Small intestine (tissue), 7 donors: ENCODE results near the gene STAG1. TPM values are rescaled to one million over a fixed set of nuclear protein-coding genes. Genes with fewer than 3 reads are reported as not detected.
A peak's percentile ranks its signal among the peaks of the same experiment; 100 is the strongest.
"Not testable (repeated sequence)": the region's sequence is repeated elsewhere in the genome, so short reads cannot be mapped to it uniquely, and the experiment has no call there.

ENCODE experiments used
- DNase-seq, 2 donors: peaks; one replicate each; pipeline versions ENCODE4 v3.0.0 to v3.0.0-alpha.2; 2013
- FAIRE-seq: peaks from 2 replicates; lab custom pipeline; 2012; peaks lifted over from hg19 to GRCh38; lab: Jason Lieb, UNC
- H3K27ac ChIP-seq, 3 donors: one replicate each; pipeline ENCODE4 v1.5.1; 2013; ENCODE audit warnings: low read length in 2 of 3, mild to moderate bottlenecking in 2 of 3, control low read depth in 1 of 3, inconsistent platforms in 1 of 3, low read depth in 1 of 3, moderate library complexity in 1 of 3
- H3K27me3 ChIP-seq, 3 donors: one replicate each; pipeline ENCODE4 v1.6.1; 2013; ENCODE audit warnings: low read length in 3 of 3, inconsistent platforms in 1 of 3; ENCODE audit not compliant: control insufficient read depth in 3 of 3, insufficient read depth in 3 of 3
- H3K36me3 ChIP-seq, 3 donors: one replicate each; pipeline ENCODE4 v1.6.1; 2013; ENCODE audit warnings: low read length in 3 of 3, inconsistent platforms in 1 of 3, low read depth in 1 of 3, mild to moderate bottlenecking in 1 of 3, moderate library complexity in 1 of 3; ENCODE audit not compliant: control insufficient read depth in 3 of 3, insufficient read depth in 2 of 3
- H3K4me1 ChIP-seq, 3 donors: one replicate each; pipeline ENCODE4 v1.6.1; 2013; ENCODE audit warnings: low read length in 2 of 3, inconsistent platforms in 1 of 3, low read depth in 1 of 3, mild to moderate bottlenecking in 1 of 3, moderate library complexity in 1 of 3; ENCODE audit not compliant: control insufficient read depth in 3 of 3, insufficient read depth in 2 of 3
- H3K4me3 ChIP-seq, 3 donors: one replicate each; pipeline ENCODE4 v1.5.1; 2013; ENCODE audit warnings: low read length in 3 of 3, control low read depth in 1 of 3, inconsistent platforms in 1 of 3, low read depth in 1 of 3, mild to moderate bottlenecking in 1 of 3, moderate library complexity in 1 of 3
- H3K9me3 ChIP-seq, 2 donors: one replicate each; pipeline ENCODE4 v1.6.1; 2013; ENCODE audit warnings: low read depth in 1 of 2, low read length in 1 of 2; ENCODE audit not compliant: control insufficient read depth in 2 of 2, insufficient read depth in 1 of 2
- WGBS, 3 donors: extraction: QIAGEN DNeasy Blood & Tissue Kit; methylation state at CpG; one replicate each; pipeline ENCODE4 v1.1.7; 2013; 5-methylcytosine and 5-hydroxymethylcytosine counted together
- polyA plus RNA-seq, 4 donors: library from polyadenylated mRNA; stranded (reverse) in 3 of 4; unstranded in 1 of 4; fragments of 200-250 nt in 3 of 4; fragments of 120-200 nt in 1 of 4; gene quantifications; one replicate each; pipeline versions ENCODE4 v1.2.1 to v1.2.3, GENCODE V29; 2013
- donor health status: healthy with polysubstance abuse.
- donor health status: control.
- donor health status: control.
- donor health status: Bipolar disorder and iron deficiency.
- donor health status: healthy.

STAG1 gene
- polyA plus RNA-seq, 4 donors, result 10.0 to 29.9 (median 11.4) TPM

- Histone ChIP-seq H3K36me3 (peaks cover 3 to 26% (median 5%) of the 10 kb centered on the region in 3 donors), H3K27ac (no peak overlapping the region), H3K4me1 (no peaks in the 10 kb centered on the region), H3K4me3 (no peak overlapping the region), H3K27me3 (no peaks in the 10 kb centered on the region), H3K9me3 (peaks cover 0 to 15% of the 10 kb centered on the region in 2 donors)
- DNase-seq (no peak), FAIRE-seq (peak; percentile 81)
- 96 to 97% (median 97%) methylated on average over 4 of the region's 4 CpGs for WGBS, 3 donors
Measured at GRCh38 chr3:136490646-136491405, 261.4 kb downstream of the STAG1 start.

- H3K27me3 ChIP-seq, result no peaks in the 10 kb centered on the region
- H3K27ac ChIP-seq, result no peak overlapping the region
- no peak overlapping the region for H3K4me3 ChIP-seq
- H3K9me3 ChIP-seq, result peaks cover 0 to 6% of the 10 kb centered on the region in 2 donors
- DNase-seq (no peak), FAIRE-seq (no peak)
- H3K36me3 ChIP-seq, result peaks cover 0 to 7% (median 5%) of the 10 kb centered on the region in 3 donors
- WGBS, 3 donors, result 96 to 100% (median 100%) methylated on average over 1 of the region's 1 CpG
- H3K4me1 ChIP-seq, result no peaks in the 10 kb centered on the region
Measured at GRCh38 chr3:136485777-136486176, 266.4 kb downstream of the STAG1 start.

GRCh38 chr3:136476280-136476679 is 275.9 kb downstream of the STAG1 start:
- Histone ChIP-seq H3K27me3 (no peaks in the 10 kb centered on the region), H3K27ac (no peak overlapping the region), H3K4me3 (no peak overlapping the region), H3K36me3 (peaks cover 2 to 11% (median 6%) of the 10 kb centered on the region in 3 donors), H3K4me1 (no peaks in the 10 kb centered on the region), H3K9me3 (no peaks in the 10 kb centered on the region)
- no peak for DNase-seq
- no peak for FAIRE-seq
- 88 to 100% (median 95%) methylated on average over 1 of the region's 1 CpG for WGBS, 3 donors

- not testable (repeated sequence) for FAIRE-seq, H3K27me3 ChIP-seq, DNase-seq, H3K9me3 ChIP-seq, H3K4me1 ChIP-seq, H3K4me3 ChIP-seq, H3K27ac ChIP-seq
- peaks cover 2 to 11% (median 6%) of the 10 kb centered on the region in 3 donors for H3K36me3 ChIP-seq
- 96 to 98% (median 98%) methylated on average over 3 of the region's 3 CpGs for WGBS, 3 donors
Measured at GRCh38 chr3:136474876-136475275, 277.3 kb downstream of the STAG1 start.

- Histone ChIP-seq H3K36me3 (peaks cover 2 to 11% (median 6%) of the 10 kb centered on the region in 3 donors), H3K4me1 (no peaks in the 10 kb centered on the region), H3K9me3 (no peaks in the 10 kb centered on the region), H3K27me3 (no peaks in the 10 kb centered on the region), H3K4me3 (no peak overlapping the region), H3K27ac (no peak overlapping the region)
- WGBS, 3 donors, result 84 to 92% (median 92%) methylated on average over 3 of the region's 3 CpGs
- DNase-seq, result no peak
- FAIRE-seq, result no peak
Measured at GRCh38 chr3:136473716-136474326, 278.4 kb downstream of the STAG1 start.

- Histone ChIP-seq H3K4me3 (no peak overlapping the region), H3K27me3 (no peaks in the 10 kb centered on the region), H3K4me1 (no peaks in the 10 kb centered on the region), H3K9me3 (peaks cover 0 to 4% of the 10 kb centered on the region in 2 donors), H3K27ac (no peak overlapping the region), H3K36me3 (peaks cover 0 to 6% (median 0%) of the 10 kb centered on the region in 3 donors)
- DNase-seq, result no peak
- WGBS, 3 donors, result 96 to 98% (median 96%) methylated on average over 5 of the region's 5 CpGs
- FAIRE-seq, result no peak
Measured at GRCh38 chr3:136465296-136465695, 286.9 kb downstream of the STAG1 start.

- H3K4me3 ChIP-seq, result no peak overlapping the region
- H3K36me3 ChIP-seq, result peaks cover 0 to 8% (median 0%) of the 10 kb centered on the region in 3 donors
- 74 to 83% (median 81%) methylated on average over 2 of the region's 2 CpGs for WGBS, 3 donors
- no peak for DNase-seq
- no peak overlapping the region for H3K27ac ChIP-seq
- no peaks in the 10 kb centered on the region for H3K4me1 ChIP-seq
- H3K27me3 ChIP-seq, result no peaks in the 10 kb centered on the region
- FAIRE-seq, result no peak
- peaks cover 0 to 7% of the 10 kb centered on the region in 2 donors for H3K9me3 ChIP-seq
Measured at GRCh38 chr3:136464502-136464901, 287.7 kb downstream of the STAG1 start.

- no peak overlapping the region for H3K4me3 ChIP-seq
- peaks cover 0 to 8% of the 10 kb centered on the region in 2 donors for H3K9me3 ChIP-seq
- H3K27me3 ChIP-seq, result no peaks in the 10 kb centered on the region
- H3K36me3 ChIP-seq, result peaks cover 0 to 10% (median 0%) of the 10 kb centered on the region in 3 donors
- FAIRE-seq (no peak), DNase-seq (no peak)
- no peaks in the 10 kb centered on the region for H3K4me1 ChIP-seq
- no peak overlapping the region for H3K27ac ChIP-seq
Measured at GRCh38 chr3:136463170-136463569, 289.0 kb downstream of the STAG1 start.
